GM12801 (cell line): Measurements from ENCODE around the gene SHANK2.

ENCODE experiments used
- CTCF ChIP-seq: IDR thresholded peaks from one replicate; pipeline ENCODE4 v1.5.1; 2011; ENCODE audit warnings: control low read depth; ENCODE audit not compliant: insufficient read length; ENCODE audit errors: extremely low read depth

Gene SHANK2

GRCh38 chr11:71266114-71266833 is 13.9 kb upstream of the SHANK2 start:
- TF ChIP-seq CTCF: no peak

- no peak for TF ChIP-seq CTCF
These were observed 13.2 kb upstream of the SHANK2 start for GRCh38 chr11:71265559-71266092.

- TF ChIP-seq CTCF: no peak
These were observed 11.0 kb upstream of the SHANK2 start for GRCh38 chr11:71263386-71263785.

- TF ChIP-seq CTCF: no peak
These were observed 3.6 kb upstream of the SHANK2 start for GRCh38 chr11:71255800-71256479.

GRCh38 chr11:71255323-71255722 is 2.9 kb upstream of the SHANK2 start:
- no peak for TF ChIP-seq CTCF

- no peak for TF ChIP-seq CTCF
These were observed 1.4 kb upstream of the SHANK2 start for GRCh38 chr11:71253794-71254193.

- TF ChIP-seq CTCF: no peak
These were observed 673 bp upstream of the SHANK2 start for GRCh38 chr11:71252770-71253730.
